ENCODE measurements around the gene MAN1A1. TPM values are rescaled to one million over a fixed set of nuclear protein-coding genes. Genes with fewer than 3 reads are reported as not detected.
A peak's percentile ranks its signal among the peaks of the same experiment; 100 is the strongest.

Gene MAN1A1
- total RNA-seq, 4 donors from 2014 or later: 17.8 to 34.7 (median 29.9) TPM

DNA sequence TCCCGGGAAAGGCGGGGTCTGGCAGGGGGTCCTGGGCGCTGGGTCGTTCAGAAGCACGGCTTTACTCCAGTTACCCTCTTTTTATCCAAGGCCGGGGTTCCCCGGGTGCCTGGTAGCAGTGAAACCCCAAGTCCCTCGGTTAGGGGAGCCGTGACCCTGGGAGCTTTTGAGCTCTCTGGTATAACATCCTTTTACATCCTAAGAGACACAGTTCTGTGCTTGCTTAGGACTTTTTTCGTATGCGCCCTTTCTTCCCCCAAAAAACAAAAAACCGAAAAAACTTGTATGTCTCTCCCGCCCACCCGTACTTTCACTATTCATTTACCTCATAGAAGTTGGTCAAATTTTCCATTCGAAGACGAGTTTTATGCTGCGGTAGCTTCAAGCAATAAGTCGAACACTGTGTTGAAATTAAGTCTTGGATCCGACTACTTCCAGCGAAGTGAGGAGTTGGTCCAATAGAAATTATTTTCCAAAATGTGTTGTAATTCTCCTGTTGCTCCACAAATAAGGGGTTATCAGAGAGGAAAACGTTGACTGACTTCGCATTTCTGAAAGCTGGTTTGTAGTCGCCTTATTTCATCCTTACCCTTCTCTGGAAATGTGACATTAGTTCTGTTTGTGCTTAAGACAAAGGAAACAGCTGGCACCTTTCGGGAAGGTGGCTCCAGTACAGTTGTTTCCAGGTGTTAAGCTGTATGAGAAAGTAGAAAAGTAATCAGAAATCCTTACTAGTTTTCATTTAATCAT is 816 bp upstream of the MAN1A1 start:
- Histone ChIP-seq H3K9me3 (no peaks in the 10 kb centered on the region), H3K4me1 (peaks cover 26% of the 10 kb centered on the region), H3K27me3 (no peaks in the 10 kb centered on the region), H3K36me3 (no peaks in the 10 kb centered on the region), H3K27ac (peak overlapping the region; percentile 99), H3K4me3 (peak overlapping the region; percentile 89)
- TF ChIP-seq POLR2A (IDR thresholded peaks at IDR 0.05) (no peak), POLR2AphosphoS5 (IDR thresholded peaks at IDR 0.05) (peak in 2 of 3 donors; percentile 71 to 86), EP300 (IDR thresholded peaks at IDR 0.05) (no peak)
- TF ChIP-seq, protein P1, sequence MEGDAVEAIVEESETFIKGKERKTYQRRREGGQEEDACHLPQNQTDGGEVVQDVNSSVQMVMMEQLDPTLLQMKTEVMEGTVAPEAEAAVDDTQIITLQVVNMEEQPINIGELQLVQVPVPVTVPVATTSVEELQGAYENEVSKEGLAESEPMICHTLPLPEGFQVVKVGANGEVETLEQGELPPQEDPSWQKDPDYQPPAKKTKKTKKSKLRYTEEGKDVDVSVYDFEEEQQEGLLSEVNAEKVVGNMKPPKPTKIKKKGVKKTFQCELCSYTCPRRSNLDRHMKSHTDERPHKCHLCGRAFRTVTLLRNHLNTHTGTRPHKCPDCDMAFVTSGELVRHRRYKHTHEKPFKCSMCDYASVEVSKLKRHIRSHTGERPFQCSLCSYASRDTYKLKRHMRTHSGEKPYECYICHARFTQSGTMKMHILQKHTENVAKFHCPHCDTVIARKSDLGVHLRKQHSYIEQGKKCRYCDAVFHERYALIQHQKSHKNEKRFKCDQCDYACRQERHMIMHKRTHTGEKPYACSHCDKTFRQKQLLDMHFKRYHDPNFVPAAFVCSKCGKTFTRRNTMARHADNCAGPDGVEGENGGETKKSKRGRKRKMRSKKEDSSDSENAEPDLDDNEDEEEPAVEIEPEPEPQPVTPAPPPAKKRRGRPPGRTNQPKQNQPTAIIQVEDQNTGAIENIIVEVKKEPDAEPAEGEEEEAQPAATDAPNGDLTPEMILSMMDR (IDR thresholded peaks at IDR 0.05): no peak
- no peak for DNase-seq (ENCODE audit: low spot score in 2 of 2)
- WGBS: 1% methylated on average over 20 of the region's 24 CpGs

- Histone ChIP-seq H3K4me3 (peak overlapping the region; percentile 89), H3K36me3 (no peaks in the 10 kb centered on the region), H3K4me1 (peaks cover 25% of the 10 kb centered on the region), H3K27ac (peak overlapping the region; percentile 99), H3K9me3 (no peaks in the 10 kb centered on the region), H3K27me3 (no peaks in the 10 kb centered on the region)
- WGBS: 0% methylated on average over 12 of the region's 75 CpGs
- DNase-seq (ENCODE audit: low spot score in 2 of 2): no peak
- TF ChIP-seq, protein P1 (IDR thresholded peaks at IDR 0.05): no peak
- no peak for TF ChIP-seq EP300 (IDR thresholded peaks at IDR 0.05)
- TF ChIP-seq POLR2AphosphoS5 (IDR thresholded peaks at IDR 0.05): no peak
- TF ChIP-seq POLR2A (IDR thresholded peaks at IDR 0.05): no peak
Observed at GRCh38 chr6:119348748-119349360, 707 bp downstream of the MAN1A1 start.

DNA sequence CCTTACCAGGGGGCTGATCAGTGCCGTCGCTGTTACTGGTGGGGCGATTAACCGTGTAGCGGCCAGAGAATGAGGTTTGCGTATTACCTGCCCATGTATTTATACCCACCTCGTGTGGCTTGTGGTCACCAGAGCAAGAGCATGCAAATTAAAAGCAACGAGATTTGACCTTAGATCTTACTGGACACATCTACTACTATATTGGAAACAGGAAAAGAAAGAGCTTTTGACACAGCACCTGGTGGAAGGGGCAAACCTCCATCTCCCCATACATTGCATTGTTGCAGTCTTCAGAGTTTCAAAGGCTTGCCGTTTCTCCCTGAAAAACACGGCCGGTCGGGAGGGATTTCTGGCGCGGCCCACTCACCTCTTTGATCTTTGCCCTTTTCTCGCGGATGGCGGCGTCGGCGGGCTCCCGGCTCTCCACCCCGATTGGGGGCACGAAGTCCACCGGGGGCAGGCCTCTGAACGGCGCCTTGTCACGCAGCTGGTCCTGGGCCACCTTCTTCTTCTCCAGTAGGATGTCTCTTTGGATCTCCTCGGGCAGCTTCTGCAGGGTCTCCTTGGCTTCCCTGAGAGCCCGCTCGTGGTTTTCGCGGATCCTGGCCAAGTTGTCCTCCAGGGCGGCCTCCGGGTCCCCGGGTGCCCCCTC is 1.3 kb downstream of the MAN1A1 start:
- peaks cover 25% of the 10 kb centered on the region for H3K4me1 ChIP-seq

GRCh38 chr6:119347466-119348095 is 2.0 kb downstream of the MAN1A1 start:
- H3K4me1 ChIP-seq: peaks cover 25% of the 10 kb centered on the region
- no peaks in the 10 kb centered on the region for H3K36me3 ChIP-seq
- no peaks in the 10 kb centered on the region for H3K9me3 ChIP-seq
- TF ChIP-seq POLR2AphosphoS5 (IDR thresholded peaks at IDR 0.05) (no peak), EP300 (IDR thresholded peaks at IDR 0.05) (no peak), POLR2A (IDR thresholded peaks at IDR 0.05) (no peak)
- TF ChIP-seq, protein P1 (IDR thresholded peaks at IDR 0.05): no peak
- no peaks in the 10 kb centered on the region for H3K27me3 ChIP-seq
- peak overlapping the region; percentile 89 for H3K4me3 ChIP-seq
- peak in 1 of 2 donors; percentile 69 for DNase-seq (ENCODE audit: low spot score in 2 of 2)
- peak overlapping the region; percentile 99 for H3K27ac ChIP-seq
- 19% methylated on average over 16 of the region's 16 CpGs for WGBS

More for the DNA sequence above, 1.3 kb downstream of the MAN1A1 start:
- Histone ChIP-seq H3K27ac (peak overlapping the region; percentile 99), H3K9me3 (no peaks in the 10 kb centered on the region), H3K36me3 (no peaks in the 10 kb centered on the region), H3K4me3 (peak overlapping the region; percentile 89), H3K27me3 (no peaks in the 10 kb centered on the region)
- DNase-seq (ENCODE audit: low spot score in 2 of 2): peak; percentile 70 to 83
- TF ChIP-seq, protein P1 (IDR thresholded peaks at IDR 0.05): no peak
- TF ChIP-seq EP300 (IDR thresholded peaks at IDR 0.05) (no peak), POLR2A (IDR thresholded peaks at IDR 0.05) (no peak), POLR2AphosphoS5 (IDR thresholded peaks at IDR 0.05) (no peak)
- 8% methylated on average over 27 of the region's 35 CpGs for WGBS

Measured in suprapubic skin (tissue), 4 donors.